SK-N-SH (cell line): ENCODE data around the gene CX3CR1.

Experiments used
- CTCF ChIP-seq: fragments of 200-600 bp; sonication (generic); IDR thresholded peaks from 2 replicates; pipeline ENCODE4 v1.6.1; 2017; ENCODE audit warnings: antibody characterized with exemption, mild to moderate bottlenecking, moderate library complexity
- ELF1 ChIP-seq: IDR thresholded peaks from 2 replicates; pipeline ENCODE4 v1.4.0; 2012
- EZH2phosphoT487 ChIP-seq: fragments of 200-600 bp; sonication (generic); IDR thresholded peaks from 2 replicates; pipeline ENCODE4 v1.6.1; 2017; ENCODE audit warnings: low read depth, mixed run types, mild to moderate bottlenecking, antibody characterized with exemption, moderate library complexity, borderline replicate concordance
- RCOR1 ChIP-seq: fragments of 150-350 bp; IDR thresholded peaks from 2 replicates; pipeline ENCODE4 v1.6.1; 2017; ENCODE audit warnings: antibody characterized with exemption, low read length
- REST ChIP-seq: IDR thresholded peaks from 2 replicates; pipeline ENCODE4 v1.6.1; 2012; ENCODE audit warnings: mild to moderate bottlenecking, low read depth, low read length, moderate library complexity
- RXRA ChIP-seq: IDR thresholded peaks from 2 replicates; pipeline ENCODE4 v1.4.0; 2012; ENCODE audit warnings: low read depth, mild to moderate bottlenecking, borderline replicate concordance
- SMC3 ChIP-seq: IDR thresholded peaks from 2 replicates; pipeline ENCODE4 v1.6.1; 2012; ENCODE audit warnings: low read depth, low read length, improper control_type of control experiment
- TCF12 ChIP-seq: IDR thresholded peaks from 2 replicates; pipeline ENCODE4 v1.4.0; 2012
- USF1 ChIP-seq: IDR thresholded peaks from 2 replicates; pipeline ENCODE4 v1.4.0; 2012; ENCODE audit warnings: low read depth, borderline replicate concordance
- YY1 ChIP-seq: IDR thresholded peaks from 2 replicates; pipeline ENCODE4 v1.4.0; 2012; ENCODE audit warnings: low read depth, mild to moderate bottlenecking

GRCh38 chr3:39268549-39268900, 11.3 kb downstream of the CX3CR1 start:
- no peak for TF ChIP-seq SMC3
- no peak for TF ChIP-seq EZH2phosphoT487
- no peak for TF ChIP-seq RCOR1
- no peak for TF ChIP-seq ELF1
- TF ChIP-seq YY1, result no peak
- TF ChIP-seq REST, result no peak
- no peak for TF ChIP-seq CTCF
- no peak for TF ChIP-seq RXRA
- TF ChIP-seq USF1, result no peak
- TF ChIP-seq TCF12, result no peak
